Body of pancreas (tissue), 4 donors: ENCODE measurements around the gene LANCL3. TPM values are rescaled to one million over a fixed set of nuclear protein-coding genes. Genes with fewer than 3 reads are reported as not detected.

Source experiments
- ATAC-seq: fragments of 150-250 bp; one replicate; pipeline ENCODE4 v1.9.1; 2016
- DNase-seq, 4 donors: peaks; one replicate each; pipeline ENCODE4 v3.0.0-alpha.2; 2019
- H3K27ac ChIP-seq, 4 donors: fragments of 200-600 bp; sonication (generic); 1 replicate in 3 of 4; 2 replicates in 1 of 4; pipeline versions ENCODE4 v1.5.1 to v1.6.1; 2016 to 2019; ENCODE audit warnings: mild to moderate bottlenecking in 1 of 4, mixed read lengths in 1 of 4, moderate library complexity in 1 of 4
- H3K27me3 ChIP-seq, 2 donors: fragments of 200-600 bp; sonication (generic); one replicate each; pipeline ENCODE4 v1.6.0; 2016; ENCODE audit warnings: mild to moderate bottlenecking in 1 of 2
- H3K36me3 ChIP-seq, 2 donors: fragments of 200-600 bp; sonication (generic); replicated peaks in 1 of 2; 2 replicates each; pipeline ENCODE4 v1.5.1; 2016; ENCODE audit warnings: low read depth in 2 of 2; ENCODE audit not compliant: insufficient read depth in 1 of 2
- H3K4me1 ChIP-seq: fragments of 200-600 bp; sonication (generic); one replicate; pipeline ENCODE4 v1.6.0; 2016
- H3K4me3 ChIP-seq, 2 donors: fragments of 200-600 bp; sonication (generic); 1 replicate in 1 of 2; 2 replicates in 1 of 2; pipeline ENCODE4 v1.5.1; 2016 to 2019
- H3K9me3 ChIP-seq, 3 donors: fragments of 200-600 bp; sonication (generic); 1 replicate in 2 of 3; 2 replicates in 1 of 3; pipeline ENCODE4 v1.5.1; 2016
- CTCF ChIP-seq, 7 experiments: fragments of 450-650 bp in 4 of 7; fragments of 200-600 bp in 3 of 7; sonication (generic) in 3 of 7; IDR thresholded peaks; one replicate each; pipeline ENCODE4 v1.5.1; 2016 to 2019; ENCODE audit warnings: antibody characterized with exemption in 7 of 7
- POLR2A ChIP-seq, 3 donors: fragments of 450-650 bp; IDR thresholded peaks; one replicate each; pipeline ENCODE4 v1.6.1; 2016; ENCODE audit warnings: antibody characterized with exemption in 3 of 3, mild to moderate bottlenecking in 2 of 3
- WGBS, 2 donors: methylation state at CpG; one replicate each; pipeline ENCODE4 v1.1.5; 2017; 5-methylcytosine and 5-hydroxymethylcytosine counted together
- intact Hi-C: fragments of 100-400 bp; cut with DNase I; formaldehyde crosslinking; loops from one replicate; pipeline ENCODE4 v1.15.1; 2023
- total RNA-seq, 2 donors: library from RNA; depleted of rRNA; stranded (reverse); fragments of >200 nt; gene quantifications; one replicate each; pipeline ENCODE4 v1.1.0, GENCODE V29; 2016

The LANCL3 gene
- total RNA-seq, 2 donors from 2014 or later, result 0.26 TPM; not detected in 1

- 87 to 100% methylated on average over 1 of the region's 1 CpG for WGBS, 2 donors
- Histone ChIP-seq H3K27ac (no peak overlapping the region), H3K9me3 (no peaks in the 10 kb centered on the region), H3K4me1 (no peaks in the 10 kb centered on the region), H3K4me3 (no peak overlapping the region), H3K36me3 (no peaks in the 10 kb centered on the region), H3K27me3 (no peaks in the 10 kb centered on the region)
- DNase-seq, result no peak
- no peak for TF ChIP-seq POLR2A (IDR thresholded peaks at IDR 0.05)
- TF ChIP-seq CTCF (IDR thresholded peaks at IDR 0.05), result no peak
- intact Hi-C loops, result no loop called here
- no peak for ATAC-seq
Measured at GRCh38 chrX:37722595-37722994, 151.1 kb downstream of the LANCL3 start.

GRCh38 chrX:37726346-37726745 is 154.9 kb downstream of the LANCL3 start:
- Histone ChIP-seq H3K4me1 (no peaks in the 10 kb centered on the region), H3K27me3 (no peaks in the 10 kb centered on the region), H3K4me3 (no peak overlapping the region), H3K27ac (no peak overlapping the region), H3K36me3 (no peaks in the 10 kb centered on the region), H3K9me3 (no peaks in the 10 kb centered on the region)
- TF ChIP-seq POLR2A (IDR thresholded peaks at IDR 0.05), result no peak
- no peak for TF ChIP-seq CTCF (IDR thresholded peaks at IDR 0.05)
- intact Hi-C loops, result no loop called here
- ATAC-seq, result no peak
- 81 to 93% methylated on average over 3 of the region's 3 CpGs for WGBS, 2 donors
- DNase-seq, result no peak

Other genes starting within 250 kb of the LANCL3 start
- 1 to 10 TPM; 3.9 to 7.9 TPM for gene PRRG1, start 222.3 kb upstream of the LANCL3 start, total RNA-seq
- gene XK, start 114.1 kb downstream of the LANCL3 start, total RNA-seq, result 1 to 10 TPM; 9.3 to 9.6 TPM
- gene CYBB, start 208.4 kb downstream of the LANCL3 start, total RNA-seq, result 10 to 100 TPM in 1 of 2 donors, 1 to 10 TPM in 1; 3.6 to 11.2 TPM